ENCODE results near the gene AGAP5. TPM values are rescaled to one million over a fixed set of nuclear protein-coding genes. Genes with fewer than 3 reads are reported as not detected.

Gene AGAP5
- total and polyA plus RNA-seq, 4 experiments from 2014 or later = 0.15 to 15.3 (median 13.6) TPM; not detected in 1

GRCh38 chr10:73647875-73648651 is 49.8 kb downstream of the AGAP5 start:
- no peaks in the 10 kb centered on the region for H3K36me3 Mint-ChIP-seq
- H3K4me3 Mint-ChIP-seq = peak overlapping the region; percentile 29 to 81 (median 52)
- POLR2A ChIA-PET (ENCODE audit: partially characterized antibody) = interaction anchor here (0.5 to 1.1 kb wide), 2 partner anchors 153 to 401 kb away, joined by 3 to 4 read pairs; no protein-coding TSS in a partner anchor
- peaks cover 10 to 15% of the 10 kb centered on the region in 2 donors for H3K27me3 Mint-ChIP-seq
- Histone ChIP-seq H3K4me1 (ENCODE audit: insufficient read depth, low read length) (no peaks in the 10 kb centered on the region), H3K9me3 (ENCODE audit: control insufficient read depth in 1 of 2, low read length in 2 of 2) (no peaks in the 10 kb centered on the region), H3K36me3 (ENCODE audit: insufficient read depth, low read length) (no peaks in the 10 kb centered on the region), H3K27me3 (ENCODE audit: insufficient read depth, low read length) (no peaks in the 10 kb centered on the region), H3K27ac (ENCODE audit: low read depth, low read length) (peak overlapping the region; percentile 10), H3K4me3 (ENCODE audit: low read length in 2 of 2) (peak overlapping the region in 1 of 2 donors; percentile 54)
- CTCF ChIA-PET (ENCODE audit: partially characterized antibody) = interaction anchor here (0.6 to 12.2 kb wide), 3 partner anchors 23 to 136 kb away, joined by 3 to 312 read pairs (median 4); no protein-coding TSS in a partner anchor
- no peak for DNase-seq
- peaks cover 6 to 8% (median 7%) of the 10 kb centered on the region in 4 donors for H3K4me1 Mint-ChIP-seq
- no peaks in the 10 kb centered on the region for H3K9me3 Mint-ChIP-seq
- H3K27ac Mint-ChIP-seq = peak overlapping the region in 1 of 7 donors; percentile 18
- intact Hi-C loops (cut with micrococcal nuclease) = no loop called here

GRCh38 chr10:73647211-73647874 is 50.6 kb downstream of the AGAP5 start:
- Histone ChIP-seq H3K36me3 (ENCODE audit: insufficient read depth, low read length) (no peaks in the 10 kb centered on the region), H3K4me3 (ENCODE audit: low read length in 2 of 2) (peak overlapping the region in 1 of 2 donors; percentile 54), H3K27me3 (ENCODE audit: insufficient read depth, low read length) (no peaks in the 10 kb centered on the region), H3K27ac (ENCODE audit: low read depth, low read length) (peak overlapping the region; percentile 10), H3K4me1 (ENCODE audit: insufficient read depth, low read length) (no peaks in the 10 kb centered on the region), H3K9me3 (ENCODE audit: control insufficient read depth in 1 of 2, low read length in 2 of 2) (no peaks in the 10 kb centered on the region)
- Mint-ChIP-seq H3K27ac (peak overlapping the region in 1 of 7 donors; percentile 18), H3K4me3 (peak overlapping the region; percentile 29 to 81 (median 60)), H3K36me3 (no peaks in the 10 kb centered on the region), H3K27me3 (peaks cover 10 to 15% of the 10 kb centered on the region in 2 donors), H3K9me3 (no peaks in the 10 kb centered on the region), H3K4me1 (peaks cover 6 to 8% (median 7%) of the 10 kb centered on the region in 4 donors)
- CTCF ChIA-PET (ENCODE audit: partially characterized antibody) = interaction anchor here (0.6 to 12.2 kb wide), 3 partner anchors 22 to 136 kb away, joined by 3 to 312 read pairs (median 4); no protein-coding TSS in a partner anchor
- intact Hi-C loops (cut with micrococcal nuclease) = no loop called here
- DNase-seq = peak in 3 of 5 donors; percentile 4 to 13 (median 11)
- POLR2A ChIA-PET (ENCODE audit: partially characterized antibody) = interaction anchor here (0.5 to 1.1 kb wide), 2 partner anchors 152 to 401 kb away, joined by 3 to 4 read pairs; no protein-coding TSS in a partner anchor

- no peak for DNase-seq
- ChIA-PET POLR2A (ENCODE audit: partially characterized antibody) (no interaction called here), CTCF (ENCODE audit: partially characterized antibody) (interaction anchor here (2.5 to 12.2 kb wide), 2 partner anchors 114 to 133 kb away, joined by 5 to 312 read pairs; no protein-coding TSS in a partner anchor)
- Histone ChIP-seq H3K27me3 (ENCODE audit: insufficient read depth, low read length) (no peaks in the 10 kb centered on the region), H3K4me1 (ENCODE audit: insufficient read depth, low read length) (no peaks in the 10 kb centered on the region), H3K36me3 (ENCODE audit: insufficient read depth, low read length) (no peaks in the 10 kb centered on the region), H3K4me3 (ENCODE audit: low read length in 2 of 2) (no peak overlapping the region), H3K27ac (ENCODE audit: low read depth, low read length) (no peak overlapping the region), H3K9me3 (ENCODE audit: control insufficient read depth in 1 of 2, low read length in 2 of 2) (no peaks in the 10 kb centered on the region)
- intact Hi-C loops (cut with micrococcal nuclease) = no loop called here
- Mint-ChIP-seq H3K4me3 (peak overlapping the region in 3 of 8 donors; percentile 64 to 68 (median 65)), H3K9me3 (no peaks in the 10 kb centered on the region), H3K27ac (peak overlapping the region in 1 of 7 donors; percentile 0), H3K36me3 (no peaks in the 10 kb centered on the region), H3K4me1 (peaks cover 6 to 8% (median 7%) of the 10 kb centered on the region in 4 donors), H3K27me3 (peaks cover 10 to 16% of the 10 kb centered on the region in 2 donors)
Observed at GRCh38 chr10:73646598-73647041, 51.3 kb downstream of the AGAP5 start.

- POLR2A ChIA-PET (ENCODE audit: partially characterized antibody) = no interaction called here
- no peak overlapping the region for H3K4me3 Mint-ChIP-seq
- Histone ChIP-seq H3K27ac (ENCODE audit: low read depth, low read length) (no peak overlapping the region), H3K4me1 (ENCODE audit: insufficient read depth, low read length) (no peaks in the 10 kb centered on the region), H3K36me3 (ENCODE audit: insufficient read depth, low read length) (no peaks in the 10 kb centered on the region), H3K27me3 (ENCODE audit: insufficient read depth, low read length) (no peaks in the 10 kb centered on the region), H3K4me3 (ENCODE audit: low read length in 2 of 2) (no peak overlapping the region), H3K9me3 (ENCODE audit: control insufficient read depth in 1 of 2, low read length in 2 of 2) (no peaks in the 10 kb centered on the region)
- intact Hi-C loops (cut with micrococcal nuclease) = no loop called here
- H3K27me3 Mint-ChIP-seq = peaks cover 5 to 17% of the 10 kb centered on the region in 2 donors
- H3K9me3 Mint-ChIP-seq = no peaks in the 10 kb centered on the region
- CTCF ChIA-PET (ENCODE audit: partially characterized antibody) = interaction anchor here (1.1 to 12.2 kb wide), 9 partner anchors 20 to 169 kb away, joined by 3 to 312 read pairs (median 6); no protein-coding TSS in a partner anchor
- DNase-seq = no peak
- H3K4me1 Mint-ChIP-seq = peaks cover 6 to 8% (median 7%) of the 10 kb centered on the region in 4 donors
- peak overlapping the region in 1 of 7 donors; percentile 59 for H3K27ac Mint-ChIP-seq
- no peaks in the 10 kb centered on the region for H3K36me3 Mint-ChIP-seq
Observed at GRCh38 chr10:73645251-73645650, 52.7 kb downstream of the AGAP5 start.

GRCh38 chr10:73644767-73645166 is 53.1 kb downstream of the AGAP5 start:
- intact Hi-C loops (cut with micrococcal nuclease) = loop anchor here (1.0 kb wide), 3 partner anchors 19 to 380 kb away; no protein-coding TSS in a partner anchor
- Histone ChIP-seq H3K27ac (ENCODE audit: low read depth, low read length) (no peak overlapping the region), H3K36me3 (ENCODE audit: insufficient read depth, low read length) (no peaks in the 10 kb centered on the region), H3K4me1 (ENCODE audit: insufficient read depth, low read length) (no peaks in the 10 kb centered on the region), H3K9me3 (ENCODE audit: control insufficient read depth in 1 of 2, low read length in 2 of 2) (no peaks in the 10 kb centered on the region), H3K4me3 (ENCODE audit: low read length in 2 of 2) (no peak overlapping the region), H3K27me3 (ENCODE audit: insufficient read depth, low read length) (no peaks in the 10 kb centered on the region)
- H3K4me3 Mint-ChIP-seq = peak overlapping the region in 1 of 8 donors; percentile 7
- no peaks in the 10 kb centered on the region for H3K9me3 Mint-ChIP-seq
- H3K4me1 Mint-ChIP-seq = peaks cover 6 to 8% (median 7%) of the 10 kb centered on the region in 4 donors
- no peaks in the 10 kb centered on the region for H3K36me3 Mint-ChIP-seq
- POLR2A ChIA-PET (ENCODE audit: partially characterized antibody) = no interaction called here
- no peak for DNase-seq
- H3K27me3 Mint-ChIP-seq = peaks cover 5 to 17% of the 10 kb centered on the region in 2 donors
- CTCF ChIA-PET (ENCODE audit: partially characterized antibody) = interaction anchor here (1.1 to 12.2 kb wide), 13 partner anchors 16 to 381 kb away, joined by 3 to 312 read pairs (median 5); no protein-coding TSS in a partner anchor
- peak overlapping the region in 3 of 7 donors; percentile 3 to 65 (median 49) for H3K27ac Mint-ChIP-seq

GRCh38 chr10:73644015-73644743 is 53.7 kb downstream of the AGAP5 start:
- H3K36me3 Mint-ChIP-seq = no peaks in the 10 kb centered on the region
- H3K9me3 Mint-ChIP-seq = no peaks in the 10 kb centered on the region
- peaks cover 3 to 8% (median 7%) of the 10 kb centered on the region in 4 donors for H3K4me1 Mint-ChIP-seq
- H3K27me3 Mint-ChIP-seq = peaks cover 3 to 14% of the 10 kb centered on the region in 2 donors
- Histone ChIP-seq H3K9me3 (ENCODE audit: control insufficient read depth in 1 of 2, low read length in 2 of 2) (no peaks in the 10 kb centered on the region), H3K36me3 (ENCODE audit: insufficient read depth, low read length) (no peaks in the 10 kb centered on the region), H3K27me3 (ENCODE audit: insufficient read depth, low read length) (no peaks in the 10 kb centered on the region), H3K4me1 (ENCODE audit: insufficient read depth, low read length) (no peaks in the 10 kb centered on the region), H3K4me3 (ENCODE audit: low read length in 2 of 2) (no peak overlapping the region), H3K27ac (ENCODE audit: low read depth, low read length) (no peak overlapping the region)
- intact Hi-C loops (cut with micrococcal nuclease) = loop anchor here (1.0 kb wide), 3 partner anchors 19 to 380 kb away; no protein-coding TSS in a partner anchor
- peak overlapping the region in 3 of 8 donors; percentile 7 to 26 (median 21) for H3K4me3 Mint-ChIP-seq
- H3K27ac Mint-ChIP-seq = peak overlapping the region; percentile 3 to 82 (median 49)
- DNase-seq = peak; percentile 49 to 65 (median 63)
- CTCF ChIA-PET (ENCODE audit: partially characterized antibody) = interaction anchor here (0.7 to 12.2 kb wide), 29 partner anchors 12 to 384 kb away, joined by 3 to 312 read pairs (median 4); partner anchors contain the start of gene USP54
- POLR2A ChIA-PET (ENCODE audit: partially characterized antibody) = interaction anchor here (0.7 to 1.1 kb wide), 2 partner anchors 19 to 108 kb away, joined by 3 to 4 read pairs; no protein-coding TSS in a partner anchor

Data from CD4-positive, alpha-beta memory T cell (primary cell).